HEK293 (cell line): Measurements from ENCODE around the gene GTF2F2.
A peak's percentile ranks its signal among the peaks of the same experiment; 100 is the strongest.

Experiments used
- CTCF ChIA-PET: fragments of 350-600 bp; formaldehyde crosslinking; extraction: SDS; loops from one replicate; lab custom pipeline; 2021; ENCODE audit warnings: antibody characterized with exemption; lab: Yijun Ruan, JAX
- POLR2A ChIA-PET: fragments of 300-600 bp; formaldehyde crosslinking; extraction: SDS; loops from one replicate; lab custom pipeline; 2020; ENCODE audit warnings: antibody characterized with exemption, inconsistent platforms; lab: Yijun Ruan, JAX
- H3K27ac ChIP-seq: fragments of 200-500 bp; sonication (Bioruptor generic); 2 replicates; pipeline ENCODE4 v1.5.1; 2014; ENCODE audit warnings: low read depth, low read length, control low read depth, inconsistent platforms; ENCODE audit errors: extremely low read depth
- H3K36me3 ChIP-seq, 2 experiments: fragments of 200-500 bp in 1 of 2; sonication (Bioruptor generic) in 1 of 2; 1 replicate in 1 of 2; 2 replicates in 1 of 2; pipeline ENCODE4 v1.5.1; 2014 to 2017; ENCODE audit warnings: inconsistent platforms in 2 of 2, low read length in 2 of 2; ENCODE audit not compliant: control insufficient read depth in 2 of 2, insufficient read depth in 1 of 2
- H3K4me1 ChIP-seq: fragments of 200-500 bp; sonication (Bioruptor generic); 2 replicates; pipeline ENCODE4 v1.5.1; 2014; ENCODE audit warnings: mild to moderate bottlenecking, low read length, inconsistent platforms; ENCODE audit not compliant: control insufficient read depth, insufficient read depth
- H3K4me3 ChIP-seq: 2 replicates; pipeline ENCODE4 v1.5.1; 2011; ENCODE audit warnings: low read depth, mild to moderate bottlenecking, control low read depth, low read length, moderate library complexity
- H3K9me3 ChIP-seq: fragments of 200-500 bp; sonication (Bioruptor generic); 2 replicates; pipeline ENCODE4 v1.5.1; 2014; ENCODE audit warnings: low read depth, low read length, inconsistent platforms; ENCODE audit not compliant: control insufficient read depth, insufficient read depth
- CTCF ChIP-seq: fragments of 450-650 bp; formaldehyde crosslinking; IDR thresholded peaks from 2 replicates; pipeline ENCODE4 v1.5.1; 2016; ENCODE audit warnings: missing biosample characterization, missing genetic modification characterization
- ELK4 ChIP-seq: IDR thresholded peaks from 2 replicates; pipeline ENCODE4 v1.6.1; 2011; ENCODE audit warnings: mild to moderate bottlenecking, low read depth, low read length, borderline replicate concordance
- PATZ1 ChIP-seq: fragments of 450-650 bp; formaldehyde crosslinking; IDR thresholded peaks from 2 replicates; pipeline ENCODE4 v1.5.1; 2016; ENCODE audit warnings: missing biosample characterization, missing genetic modification characterization
- SCRT2 ChIP-seq: fragments of 450-650 bp; formaldehyde crosslinking; IDR thresholded peaks from 2 replicates; pipeline ENCODE4 v1.5.1; 2016; ENCODE audit warnings: missing biosample characterization, missing genetic modification characterization
- ZBTB17 ChIP-seq: fragments of 450-650 bp; formaldehyde crosslinking; IDR thresholded peaks from 2 replicates; pipeline ENCODE4 v1.5.1; 2016; ENCODE audit warnings: missing biosample characterization, missing genetic modification characterization
- ZBTB20 ChIP-seq: fragments of 450-650 bp; formaldehyde crosslinking; IDR thresholded peaks from 2 replicates; pipeline ENCODE4 v1.5.1; 2016; ENCODE audit warnings: missing biosample characterization, missing genetic modification characterization
- ZBTB44 ChIP-seq: fragments of 450-650 bp; IDR thresholded peaks from 2 replicates; pipeline ENCODE4 v1.5.1; 2018; ENCODE audit warnings: missing biosample characterization, mild to moderate bottlenecking, missing genetic modification characterization
- ZNF10 ChIP-seq: fragments of 450-650 bp; formaldehyde crosslinking; IDR thresholded peaks from 2 replicates; pipeline ENCODE4 v1.5.1; 2017; ENCODE audit warnings: missing biosample characterization, missing genetic modification characterization
- ZNF112 ChIP-seq: fragments of 450-650 bp; formaldehyde crosslinking; IDR thresholded peaks from 2 replicates; pipeline ENCODE4 v1.5.0; 2017; ENCODE audit warnings: missing biosample characterization, missing genetic modification characterization
- ZNF114 ChIP-seq: fragments of 450-650 bp; formaldehyde crosslinking; IDR thresholded peaks from 2 replicates; pipeline ENCODE4 v1.5.0; 2017; ENCODE audit warnings: missing biosample characterization, missing genetic modification characterization
- ZNF19 ChIP-seq: fragments of 450-650 bp; formaldehyde crosslinking; IDR thresholded peaks from 2 replicates; pipeline ENCODE4; 2016; ENCODE audit warnings: missing biosample characterization, missing genetic modification characterization, low read depth
- ZNF266 ChIP-seq: fragments of 450-650 bp; formaldehyde crosslinking; IDR thresholded peaks from 2 replicates; pipeline ENCODE4 v1.5.1; 2016; ENCODE audit warnings: missing biosample characterization, missing genetic modification characterization, low read depth
- ZNF366 ChIP-seq: fragments of 450-650 bp; formaldehyde crosslinking; conservative IDR thresholded peaks from 2 replicates; pipeline ENCODE4 v1.5.1; 2016; ENCODE audit warnings: missing biosample characterization, missing genetic modification characterization
- ZNF488 ChIP-seq: fragments of 450-650 bp; formaldehyde crosslinking; IDR thresholded peaks from 2 replicates; pipeline ENCODE4 v1.5.1; 2016; ENCODE audit warnings: missing biosample characterization, missing genetic modification characterization
- ZNF549 ChIP-seq: fragments of 450-650 bp; IDR thresholded peaks from 2 replicates; pipeline ENCODE4 v1.5.1; 2018; ENCODE audit warnings: missing biosample characterization, missing genetic modification characterization, mild to moderate bottlenecking, inconsistent platforms, moderate library complexity

Gene GTF2F2

GRCh38 chr13:45167611-45168554, 47.6 kb downstream of the GTF2F2 start:
- TF ChIP-seq PATZ1 (tag by site-specific recombination), result no peak
- no peak for TF ChIP-seq ZNF114
- TF ChIP-seq CTCF (tag by site-specific recombination), result no peak
- no peak for TF ChIP-seq ZNF488 (tag by site-specific recombination)
- TF ChIP-seq ZBTB20 (tag by site-specific recombination), result no peak
- no peak for TF ChIP-seq ZNF10 (tag by site-specific recombination)
- peak; percentile 92 for TF ChIP-seq SCRT2 (tag by site-specific recombination)
- peak; percentile 45 for TF ChIP-seq ZBTB17 (tag by site-specific recombination)
- no peak for TF ChIP-seq ZNF19
- Histone ChIP-seq H3K4me1 (no peaks in the 10 kb centered on the region), H3K36me3 (no peaks in the 10 kb centered on the region; a peak in 1 of 3 replicates), H3K27ac (no peak overlapping the region), H3K9me3 (no peaks in the 10 kb centered on the region), H3K4me3 (no peak overlapping the region)
- CTCF ChIA-PET, result interaction anchor here (1.2 kb wide), 1 partner anchor 121 kb away, joined by 3 read pairs; no protein-coding TSS in a partner anchor
- POLR2A ChIA-PET, result no interaction called here

- no peaks in the 10 kb centered on the region for H3K9me3 ChIP-seq
Measured at GRCh38 chr13:45168555-45168930, 48.2 kb downstream of the GTF2F2 start.

GRCh38 chr13:45174478-45174877, 54.2 kb downstream of the GTF2F2 start:
- POLR2A ChIA-PET, result no interaction called here
- H3K4me1 ChIP-seq, result peaks cover 13% of the 10 kb centered on the region
- H3K36me3 ChIP-seq, result no peaks in the 10 kb centered on the region
- no peak overlapping the region for H3K27ac ChIP-seq
- TF ChIP-seq ZNF112, result no peak
- TF ChIP-seq ZBTB44, result no peak
- TF ChIP-seq ELK4, result no peak
- TF ChIP-seq ZNF266 (tag by site-specific recombination), result peak; percentile 91
- H3K4me3 ChIP-seq, result no peak overlapping the region
- CTCF ChIA-PET, result interaction anchor here (0.8 kb wide), 1 partner anchor 12 kb away, joined by 3 read pairs; no protein-coding TSS in a partner anchor
- H3K9me3 ChIP-seq, result no peaks in the 10 kb centered on the region

More at GRCh38 chr13:45168555-45168930, 48.2 kb downstream of the GTF2F2 start:
- no peaks in the 10 kb centered on the region for H3K4me1 ChIP-seq
- TF ChIP-seq ZNF366 (tag by site-specific recombination) (peak; percentile 83), ZNF549 (tag by site-specific recombination) (no peak)
- no peaks in the 10 kb centered on the region; a peak in 1 of 3 replicates for H3K36me3 ChIP-seq
- no peak overlapping the region for H3K4me3 ChIP-seq
- no peak overlapping the region for H3K27ac ChIP-seq
- ChIA-PET POLR2A (no interaction called here), CTCF (no interaction called here)
